ENCODE data around the gene CRHR1.

CRHR1 gene

DNA sequence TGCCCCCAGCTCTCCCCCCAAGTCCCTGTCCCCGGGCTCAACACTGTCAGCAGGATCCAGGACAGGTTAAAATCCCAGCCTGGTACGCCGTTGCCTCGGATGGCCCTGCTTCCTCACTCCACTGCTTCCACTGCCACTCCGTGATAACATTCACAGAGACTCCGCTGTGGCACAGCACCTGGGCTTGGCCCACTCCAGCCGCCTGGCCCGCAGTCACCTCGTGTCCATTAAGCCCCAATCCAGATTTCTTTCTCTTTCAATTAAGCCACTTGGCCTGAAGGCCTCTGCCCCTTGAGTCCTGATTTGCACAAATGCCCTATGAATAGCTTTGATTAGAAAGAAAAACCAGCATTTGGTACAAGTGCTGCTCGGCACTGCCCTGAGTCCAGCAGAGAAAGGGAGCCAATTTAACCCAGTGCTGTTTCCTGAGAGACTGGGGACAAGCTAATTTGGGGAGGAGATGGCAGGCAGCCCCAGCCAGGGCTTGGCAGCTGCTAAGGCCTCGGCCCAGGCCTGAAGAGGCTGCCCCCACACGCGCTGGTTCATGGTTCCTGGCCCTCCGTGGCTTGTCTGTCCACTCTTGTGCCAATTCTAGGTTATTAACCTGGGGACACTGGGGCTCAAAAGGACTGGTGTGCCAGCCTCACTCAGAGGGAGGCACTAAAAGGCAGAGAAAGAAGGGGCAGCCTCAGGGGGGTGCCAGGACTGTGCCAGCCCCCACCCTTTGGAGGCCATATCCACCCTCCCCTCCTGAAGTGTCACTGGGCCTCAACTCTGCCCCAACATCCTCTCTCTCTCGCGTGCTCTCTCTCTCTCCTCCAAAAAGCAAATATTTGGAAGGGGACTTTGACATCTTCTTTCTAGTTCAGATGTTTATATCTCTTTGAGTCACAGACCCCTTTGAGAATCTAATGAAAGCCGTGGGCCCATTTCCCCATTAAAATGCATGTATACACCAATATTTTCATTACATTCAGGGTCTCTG lies 30.8 kb downstream of the CRHR1 start:
- no peak overlapping the region for H3K4me3 ChIP-seq (ENCODE audit: low read length)
- TF ChIP-seq ZNF274 (IDR thresholded peaks at IDR 0.05; ENCODE audit: low read depth, low read length) = no peak

DNA sequence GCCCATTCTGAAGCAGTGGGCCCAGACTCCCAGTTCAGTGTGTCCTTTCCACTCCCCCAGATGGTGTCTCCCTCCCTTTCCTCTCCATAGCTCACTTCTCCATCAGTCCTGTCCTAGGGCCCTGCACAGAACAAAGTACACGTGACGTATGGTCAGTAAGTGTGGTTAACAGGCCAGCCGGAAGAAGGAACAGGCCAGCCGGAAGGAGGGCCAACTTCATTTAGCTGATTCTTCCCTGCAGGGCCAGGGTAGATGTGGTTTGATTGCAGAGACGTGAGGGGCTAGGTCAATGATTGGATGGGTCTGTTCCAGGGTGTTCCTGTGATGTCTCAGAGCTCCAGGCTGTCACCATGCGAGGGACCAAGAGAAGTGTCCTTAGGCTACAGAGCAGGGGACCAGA lies 31.6 kb downstream of the CRHR1 start:
- TF ChIP-seq ZNF274 (IDR thresholded peaks at IDR 0.05; ENCODE audit: low read depth, low read length) = no peak
- no peak overlapping the region for H3K4me3 ChIP-seq (ENCODE audit: low read length)

DNA sequence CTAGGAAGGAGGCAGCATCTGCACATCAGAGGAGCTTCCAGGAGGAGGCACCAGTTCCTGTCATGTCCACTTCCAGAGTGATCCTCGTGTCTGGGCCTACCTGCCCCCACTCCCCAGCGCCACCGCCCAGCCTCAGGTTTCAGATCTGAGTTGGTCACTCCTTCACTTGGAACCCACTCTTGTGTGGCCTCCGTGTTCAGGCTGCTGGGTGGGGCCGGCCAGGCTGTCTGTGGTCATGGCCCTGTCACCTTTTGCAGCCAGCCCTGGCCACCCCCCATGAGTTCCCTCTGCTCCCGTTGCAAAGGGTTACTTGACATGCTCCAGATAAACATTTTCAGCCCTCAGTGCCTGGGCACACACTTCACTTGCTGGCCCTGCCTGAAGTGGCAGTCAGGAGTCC lies 33.9 kb downstream of the CRHR1 start:
- no peak overlapping the region for H3K4me3 ChIP-seq (ENCODE audit: low read length)
- TF ChIP-seq ZNF274 (IDR thresholded peaks at IDR 0.05; ENCODE audit: low read depth, low read length) = no peak

DNA sequence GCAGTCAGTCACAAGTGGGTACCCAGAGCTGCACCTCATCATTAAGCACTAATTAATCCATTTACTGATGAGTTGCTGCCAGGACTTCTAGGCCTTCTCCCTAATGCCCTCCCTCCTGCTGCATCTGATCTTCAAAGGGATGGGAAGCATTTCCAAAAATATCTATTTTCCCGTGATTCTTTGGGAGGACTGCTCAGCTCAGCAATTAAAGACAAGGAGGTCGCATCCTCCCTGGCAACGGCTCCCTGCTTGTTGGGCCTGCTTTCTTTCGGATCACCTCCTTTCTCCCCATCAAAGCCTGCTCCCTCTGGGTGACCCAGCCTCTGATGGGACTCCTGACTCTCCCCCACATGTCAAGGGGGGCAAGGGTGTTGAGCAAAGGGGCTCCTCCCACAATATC lies 34.6 kb downstream of the CRHR1 start:
- H3K4me3 ChIP-seq (ENCODE audit: low read length) = no peak overlapping the region
- TF ChIP-seq ZNF274 (IDR thresholded peaks at IDR 0.05; ENCODE audit: low read depth, low read length) = no peak

GRCh38 chr17:45819632-45820031 lies 35.5 kb downstream of the CRHR1 start:
- H3K4me3 ChIP-seq (ENCODE audit: low read length) = no peak overlapping the region
- TF ChIP-seq ZNF274 (IDR thresholded peaks at IDR 0.05; ENCODE audit: low read depth, low read length) = no peak

GRCh38 chr17:45820052-45820780 lies 36.1 kb downstream of the CRHR1 start:
- TF ChIP-seq ZNF274 (IDR thresholded peaks at IDR 0.05; ENCODE audit: low read depth, low read length) = no peak
- no peak overlapping the region for H3K4me3 ChIP-seq (ENCODE audit: low read length)

DNA sequence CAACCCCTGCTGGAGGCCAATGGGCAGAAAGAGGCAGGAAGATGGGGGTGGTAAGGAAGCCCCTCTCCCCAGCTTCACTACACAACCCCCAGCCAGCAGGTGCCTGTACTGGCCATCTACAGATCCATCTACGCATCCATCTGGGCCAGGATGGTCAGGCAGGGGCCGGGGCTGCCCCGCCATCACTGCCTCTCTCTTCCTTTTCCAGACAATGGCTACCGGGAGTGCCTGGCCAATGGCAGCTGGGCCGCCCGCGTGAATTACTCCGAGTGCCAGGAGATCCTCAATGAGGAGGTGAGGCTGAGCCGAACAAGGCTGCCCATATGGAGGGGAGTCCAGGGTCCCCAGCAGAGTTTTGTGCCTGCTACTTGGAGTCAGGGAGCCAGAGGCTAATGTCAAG lies 37.0 kb downstream of the CRHR1 start:
- no peak overlapping the region for H3K4me3 ChIP-seq (ENCODE audit: low read length)
- TF ChIP-seq ZNF274 (IDR thresholded peaks at IDR 0.05; ENCODE audit: low read depth, low read length) = no peak

- TF ChIP-seq ZNF274 (IDR thresholded peaks at IDR 0.05; ENCODE audit: low read depth, low read length) = no peak
- H3K4me3 ChIP-seq (ENCODE audit: low read length) = no peak overlapping the region
Measured at GRCh38 chr17:45823598-45823997, 39.5 kb downstream of the CRHR1 start.

- no peak overlapping the region for H3K4me3 ChIP-seq (ENCODE audit: low read length)
- TF ChIP-seq ZNF274 (IDR thresholded peaks at IDR 0.05; ENCODE audit: low read depth, low read length) = no peak
Measured at GRCh38 chr17:45824475-45824874, 40.4 kb downstream of the CRHR1 start.

- no peak overlapping the region for H3K4me3 ChIP-seq (ENCODE audit: low read length)
- no peak for TF ChIP-seq ZNF274 (IDR thresholded peaks at IDR 0.05; ENCODE audit: low read depth, low read length)
Measured at GRCh38 chr17:45824901-45825492, 40.9 kb downstream of the CRHR1 start.

DNA sequence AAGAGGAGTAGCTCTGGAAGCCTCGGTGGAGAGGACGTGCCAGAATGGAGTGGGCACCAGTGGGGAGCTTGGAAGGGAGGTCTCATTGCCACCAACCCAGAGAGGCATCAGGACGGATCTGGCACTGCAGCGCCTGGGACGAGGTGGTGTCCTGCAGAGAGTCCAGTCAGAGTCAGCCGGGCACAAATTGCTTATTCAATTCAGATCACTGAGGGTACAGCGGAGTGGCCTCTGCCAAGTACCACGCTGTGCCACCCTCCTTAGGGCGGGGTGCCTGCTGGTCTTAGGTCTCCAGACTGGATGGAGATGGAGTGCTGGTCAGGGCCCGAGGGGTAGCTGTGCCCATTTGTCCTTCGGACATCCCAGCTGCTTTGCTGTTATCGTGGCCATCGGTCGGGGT lies 41.7 kb downstream of the CRHR1 start:
- no peak overlapping the region for H3K4me3 ChIP-seq (ENCODE audit: low read length)
- no peak for TF ChIP-seq ZNF274 (IDR thresholded peaks at IDR 0.05; ENCODE audit: low read depth, low read length)

- no peak for TF ChIP-seq ZNF274 (IDR thresholded peaks at IDR 0.05; ENCODE audit: low read depth, low read length)
- H3K4me3 ChIP-seq (ENCODE audit: low read length) = no peak overlapping the region
Measured at GRCh38 chr17:45826919-45827588, 42.9 kb downstream of the CRHR1 start.

GRCh38 chr17:45828171-45828570 lies 44.1 kb downstream of the CRHR1 start:
- no peak for TF ChIP-seq ZNF274 (IDR thresholded peaks at IDR 0.05; ENCODE audit: low read depth, low read length)
- H3K4me3 ChIP-seq (ENCODE audit: low read length) = no peak overlapping the region

DNA sequence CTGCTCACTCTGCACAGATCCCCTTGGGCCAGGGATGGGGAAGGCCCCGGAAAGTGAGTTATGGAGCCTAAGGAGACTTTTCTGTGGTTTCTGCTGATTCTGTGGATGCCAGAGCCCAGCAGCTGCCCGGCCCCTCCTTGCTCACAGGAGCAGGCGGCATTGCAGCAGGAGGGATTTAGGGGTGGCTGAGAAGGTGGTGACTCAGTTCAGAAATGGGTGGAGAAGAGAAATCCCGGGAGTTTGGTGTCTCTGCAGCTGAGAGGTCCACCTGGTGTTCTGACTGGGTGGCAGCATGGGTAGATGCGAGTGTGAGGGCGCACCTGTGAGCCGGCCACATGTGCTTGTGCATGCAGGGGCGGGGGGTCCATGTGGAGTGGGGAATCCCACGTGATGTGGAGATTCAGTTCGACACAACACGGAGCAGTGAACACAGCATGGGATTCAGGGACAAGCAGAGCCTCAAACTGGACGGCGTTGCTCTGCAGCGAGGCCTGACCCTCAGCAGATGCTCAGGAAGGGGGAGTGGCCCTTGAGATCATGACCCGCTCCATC lies 44.5 kb downstream of the CRHR1 start:
- TF ChIP-seq ZNF274 (IDR thresholded peaks at IDR 0.05; ENCODE audit: low read depth, low read length) = no peak
- H3K4me3 ChIP-seq (ENCODE audit: low read length) = no peak overlapping the region

Measured in GM08714 (cell line).